Activated T-cell treated with anti-CD3 and anti-CD28 coated beads for 48 hours (primary cell): Measurements from ENCODE around the gene CDPF1.
"Not testable (repeated sequence)": the region's sequence is repeated elsewhere in the genome, so short reads cannot be mapped to it uniquely, and the experiment has no call there.

ENCODE experiments used
- DNase-seq: peaks from one replicate; pipeline ENCODE4 v3.0.0-alpha.2; 2020; ENCODE audit warnings: low read depth

Gene CDPF1

GRCh38 chr22:46281866-46282678, 32.0 kb upstream of the CDPF1 start:
- DNase-seq: no peak

GRCh38 chr22:46280999-46281623, 31.0 kb upstream of the CDPF1 start:
- no peak for DNase-seq

GRCh38 chr22:46280063-46280817, 30.1 kb upstream of the CDPF1 start:
- DNase-seq: no peak

- no peak for DNase-seq
Observed at GRCh38 chr22:46278656-46279645, 28.9 kb upstream of the CDPF1 start.

- DNase-seq: no peak
Observed at GRCh38 chr22:46276563-46276962, 26.5 kb upstream of the CDPF1 start.

- DNase-seq: no peak
Observed at GRCh38 chr22:46275455-46276122, 25.5 kb upstream of the CDPF1 start.

GRCh38 chr22:46274381-46274780, 24.3 kb upstream of the CDPF1 start:
- DNase-seq: no peak

- DNase-seq: no peak
Observed at GRCh38 chr22:46273432-46274148, 23.5 kb upstream of the CDPF1 start.

- DNase-seq: no peak
Observed at GRCh38 chr22:46272762-46273431, 22.8 kb upstream of the CDPF1 start.

GRCh38 chr22:46272196-46272595, 22.1 kb upstream of the CDPF1 start:
- no peak for DNase-seq

GRCh38 chr22:46269564-46269963, 19.5 kb upstream of the CDPF1 start:
- no peak for DNase-seq

- DNase-seq: peak; percentile 26
Observed at GRCh38 chr22:46267431-46268279, 17.6 kb upstream of the CDPF1 start, which contains the start of gene TTC38. Gene TTC38 (plus strand): TSS chr22:46268008. CDS start chr22:46268040, 32 bp downstream.

GRCh38 chr22:46265627-46266026, 15.5 kb upstream of the CDPF1 start:
- not testable (repeated sequence) for DNase-seq

GRCh38 chr22:46264520-46264919, 14.4 kb upstream of the CDPF1 start:
- not testable (repeated sequence) for DNase-seq

- no peak for DNase-seq
Observed at GRCh38 chr22:46263216-46263590, 13.1 kb upstream of the CDPF1 start, which contains the start of gene PKDREJ. Gene PKDREJ (minus strand): TSS chr22:46263343. CDS start chr22:46263322, 21 bp downstream.

GRCh38 chr22:46262449-46263215, 12.5 kb upstream of the CDPF1 start:
- peak; percentile 33 for DNase-seq

GRCh38 chr22:46260038-46260437, 9.9 kb upstream of the CDPF1 start:
- no peak for DNase-seq

- DNase-seq: no peak
Observed at GRCh38 chr22:46259374-46259773, 9.3 kb upstream of the CDPF1 start.
